GM21737 (cell line): ENCODE measurements around the gene PRAC1.

Experiments used
- ATAC-seq: cut with Tn5 transposase; IDR thresholded peaks from one replicate; pipeline ENCODE4 v1.9.1; 2021; ENCODE audit warnings: mild to moderate bottlenecking, moderate library complexity; ENCODE audit not compliant: unreplicated experiment

The PRAC1 gene

DNA sequence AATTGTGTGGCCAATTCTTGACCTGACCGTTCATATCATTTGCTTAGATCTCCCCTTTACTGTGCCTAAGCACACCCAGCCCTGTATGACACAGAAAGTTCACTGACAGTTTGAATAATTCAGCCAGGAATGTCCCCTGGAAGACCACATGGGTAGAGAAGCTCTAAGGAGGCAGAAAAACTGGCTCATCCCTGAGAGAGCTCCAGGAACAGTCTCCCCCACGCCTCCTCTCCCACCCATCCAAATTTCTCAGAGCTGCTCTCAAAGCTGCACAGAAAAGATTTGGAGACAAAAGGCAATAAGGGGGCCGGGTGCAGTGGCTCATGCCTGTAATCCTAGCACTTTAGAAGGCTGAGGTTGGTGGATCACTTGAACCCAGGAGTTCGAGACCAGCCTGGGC, 11.2 kb downstream of the PRAC1 start:
- no peak for ATAC-seq

DNA sequence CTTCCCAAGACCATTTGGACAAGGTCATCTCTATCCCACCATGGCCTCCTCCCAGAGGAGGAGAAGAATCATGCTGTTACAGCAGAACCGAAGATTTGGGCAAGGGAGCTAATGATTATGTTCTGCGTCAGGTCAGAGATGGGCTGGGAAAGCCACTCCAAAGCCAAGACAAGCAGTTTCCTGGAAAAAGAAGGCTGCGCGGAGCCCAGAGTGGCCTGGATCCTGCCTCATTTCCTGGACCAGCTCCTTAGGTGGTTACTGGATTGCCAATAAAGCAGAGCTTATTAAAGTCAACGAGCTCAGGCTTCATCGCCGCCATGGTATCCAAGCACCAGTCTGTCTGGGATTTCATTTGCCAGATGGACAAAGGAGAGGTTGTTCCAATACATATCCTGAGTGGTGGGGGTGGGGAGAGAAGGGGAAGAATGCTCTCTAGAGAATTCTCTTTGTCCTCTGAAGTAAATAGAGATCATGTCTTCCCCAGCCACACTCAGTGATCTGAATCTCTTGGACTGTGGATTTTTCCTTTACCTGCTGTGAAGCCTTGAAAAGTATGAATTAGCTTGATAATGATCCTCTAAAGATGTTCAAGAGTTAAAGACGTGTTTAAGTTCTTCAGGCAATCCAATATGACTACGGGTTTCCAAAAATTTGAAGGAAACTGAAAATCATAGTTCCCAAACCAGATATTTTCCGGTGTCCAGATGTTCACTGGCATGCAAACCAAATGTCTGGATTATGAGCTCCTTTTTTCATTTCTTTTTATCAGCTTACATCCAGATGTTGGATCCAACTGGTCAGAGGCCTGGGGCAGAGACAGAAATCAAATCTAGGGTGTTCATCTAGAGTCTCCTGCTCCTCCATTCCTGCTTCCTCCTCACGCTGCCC, 17.7 kb downstream of the PRAC1 start:
- no peak for ATAC-seq

DNA sequence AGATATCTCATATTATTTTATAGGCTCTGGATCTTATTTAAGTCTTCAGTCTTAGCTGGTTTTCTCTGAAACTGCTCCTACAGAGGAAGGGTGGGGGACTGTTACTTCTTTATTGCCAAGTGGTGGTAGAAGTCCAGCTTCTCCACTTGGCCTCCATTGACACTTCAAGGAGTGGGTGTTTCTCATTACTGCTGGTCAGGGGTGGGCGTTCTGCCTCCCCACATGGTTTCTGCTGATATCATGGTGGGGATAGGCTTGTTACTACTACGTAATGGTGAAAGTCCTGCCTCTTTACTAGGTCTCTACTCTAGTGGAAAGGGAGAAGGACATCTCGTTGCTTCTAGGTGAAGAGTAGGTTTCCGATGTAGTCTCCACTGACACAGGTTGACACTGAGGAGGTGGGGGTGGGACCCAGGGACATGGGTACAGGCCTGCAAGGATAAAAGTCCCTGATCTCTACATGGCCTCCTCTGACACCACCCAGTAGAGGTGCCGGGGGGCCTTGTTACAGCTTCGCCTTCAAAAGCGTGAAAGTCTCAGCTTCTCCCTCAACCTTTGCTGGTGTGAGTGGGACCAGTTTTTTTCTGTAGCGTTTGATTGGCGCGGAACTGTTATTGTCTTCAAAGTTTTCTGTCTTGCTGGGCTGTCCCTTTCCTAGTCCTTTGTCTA, 20.3 kb downstream of the PRAC1 start:
- ATAC-seq, result no peak

DNA sequence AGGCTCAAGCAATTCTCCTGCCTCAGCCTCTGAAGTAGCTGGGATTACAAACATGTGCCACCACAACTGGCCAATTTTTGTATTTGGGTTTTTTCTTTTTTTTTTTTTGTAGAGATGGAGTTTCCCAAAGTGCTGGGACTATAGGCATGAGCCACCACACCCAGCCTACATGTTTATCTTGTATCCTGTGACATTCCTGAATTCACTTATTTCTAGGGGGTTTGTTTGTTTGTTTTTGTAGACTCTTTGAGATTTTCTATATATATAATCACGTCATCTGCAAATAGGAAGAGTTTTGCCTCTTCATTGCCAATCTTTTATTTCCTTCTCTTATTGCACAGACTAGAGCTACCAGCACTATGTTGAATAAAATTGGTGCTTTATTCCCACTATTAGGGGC, 29.1 kb downstream of the PRAC1 start:
- no peak for ATAC-seq

DNA sequence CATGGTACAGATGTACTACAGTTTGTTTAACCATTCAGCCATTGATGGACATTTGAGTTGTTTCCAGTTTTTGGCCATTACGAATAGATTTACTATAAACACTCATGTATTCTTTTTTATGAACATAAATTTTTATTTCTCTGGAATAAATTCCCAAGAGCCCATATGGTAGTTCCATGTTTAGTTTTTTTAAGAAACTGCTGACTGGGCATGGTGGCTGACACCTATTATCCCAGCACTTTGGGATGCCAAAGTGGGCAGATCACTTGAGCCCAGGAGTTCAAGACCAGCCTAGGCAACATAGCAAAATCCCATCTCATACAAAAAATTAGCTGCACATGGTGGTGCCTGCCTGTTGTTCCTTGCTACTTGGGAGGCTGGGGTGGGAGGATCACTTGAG, 30.3 kb downstream of the PRAC1 start:
- ATAC-seq, result no peak

DNA sequence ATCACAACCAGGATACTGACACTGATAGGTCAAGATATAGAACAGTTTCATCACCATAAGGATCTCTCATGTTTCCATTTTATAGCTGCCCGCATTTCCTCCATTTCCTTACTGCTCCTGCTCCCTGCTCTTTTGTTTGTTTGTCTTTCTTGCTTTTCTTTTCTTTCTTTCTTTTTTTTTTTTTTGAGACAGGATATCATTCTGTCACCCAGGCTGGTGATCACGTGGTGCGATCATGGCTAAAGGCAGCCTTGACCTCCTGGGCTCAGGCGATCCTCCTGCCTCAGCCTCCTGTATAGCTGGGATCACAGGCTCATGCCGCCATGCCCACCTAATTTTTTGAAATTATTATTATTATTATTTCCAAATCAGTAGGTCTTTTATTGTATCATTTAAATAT, 31.7 kb downstream of the PRAC1 start:
- ATAC-seq, result no peak

DNA sequence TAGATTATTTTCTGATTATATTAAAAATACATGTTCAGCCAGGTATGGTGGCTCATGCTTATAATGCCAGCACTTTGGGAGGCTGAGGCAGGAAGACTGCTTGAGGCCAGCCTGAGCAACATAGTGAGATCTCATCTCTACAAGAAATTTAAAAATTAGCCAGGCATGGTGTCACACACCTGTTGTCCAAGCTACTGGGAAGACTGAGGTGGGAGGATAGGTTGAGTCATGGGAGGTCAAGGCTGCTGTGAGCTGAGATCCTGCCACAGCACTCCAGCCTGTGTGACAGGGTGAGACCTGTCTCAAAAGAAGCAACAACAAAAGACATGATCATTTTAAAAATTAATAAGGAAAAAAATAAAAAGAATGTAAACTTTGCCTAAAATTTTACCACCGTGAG, 40.7 kb downstream of the PRAC1 start:
- no peak for ATAC-seq

DNA sequence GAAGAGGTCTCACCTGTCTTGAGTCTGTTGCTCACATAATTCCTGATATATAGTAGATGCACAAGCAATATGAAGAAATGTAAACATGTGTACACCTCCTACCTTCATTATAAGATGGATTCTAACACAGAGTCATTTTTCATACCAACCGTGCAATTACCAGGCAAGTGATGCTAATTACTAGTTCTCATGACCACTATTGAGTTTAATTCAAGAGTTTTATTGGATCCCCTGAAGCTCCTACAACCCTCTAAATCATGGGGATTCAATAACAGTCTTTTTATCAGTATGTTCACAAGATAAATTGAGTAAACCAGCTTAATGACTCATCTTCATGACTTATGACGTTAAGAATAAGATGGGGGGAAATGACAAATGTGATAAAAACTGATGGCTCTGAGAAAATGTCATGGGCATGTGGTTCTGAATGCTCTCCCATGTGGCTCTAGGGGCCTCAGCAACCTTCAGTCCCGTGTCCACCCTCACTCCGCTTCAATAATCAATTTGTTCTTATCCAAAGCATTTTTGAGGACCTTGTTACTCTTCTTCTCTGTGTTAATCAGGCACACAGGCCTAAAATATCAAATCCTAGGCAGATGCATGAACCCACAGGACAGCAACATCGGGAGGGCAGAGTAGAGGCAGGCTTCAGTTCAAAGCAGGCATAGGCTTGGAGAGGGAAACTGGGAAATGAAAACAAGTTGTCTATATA, 42.8 kb downstream of the PRAC1 start:
- ATAC-seq, result no peak

DNA sequence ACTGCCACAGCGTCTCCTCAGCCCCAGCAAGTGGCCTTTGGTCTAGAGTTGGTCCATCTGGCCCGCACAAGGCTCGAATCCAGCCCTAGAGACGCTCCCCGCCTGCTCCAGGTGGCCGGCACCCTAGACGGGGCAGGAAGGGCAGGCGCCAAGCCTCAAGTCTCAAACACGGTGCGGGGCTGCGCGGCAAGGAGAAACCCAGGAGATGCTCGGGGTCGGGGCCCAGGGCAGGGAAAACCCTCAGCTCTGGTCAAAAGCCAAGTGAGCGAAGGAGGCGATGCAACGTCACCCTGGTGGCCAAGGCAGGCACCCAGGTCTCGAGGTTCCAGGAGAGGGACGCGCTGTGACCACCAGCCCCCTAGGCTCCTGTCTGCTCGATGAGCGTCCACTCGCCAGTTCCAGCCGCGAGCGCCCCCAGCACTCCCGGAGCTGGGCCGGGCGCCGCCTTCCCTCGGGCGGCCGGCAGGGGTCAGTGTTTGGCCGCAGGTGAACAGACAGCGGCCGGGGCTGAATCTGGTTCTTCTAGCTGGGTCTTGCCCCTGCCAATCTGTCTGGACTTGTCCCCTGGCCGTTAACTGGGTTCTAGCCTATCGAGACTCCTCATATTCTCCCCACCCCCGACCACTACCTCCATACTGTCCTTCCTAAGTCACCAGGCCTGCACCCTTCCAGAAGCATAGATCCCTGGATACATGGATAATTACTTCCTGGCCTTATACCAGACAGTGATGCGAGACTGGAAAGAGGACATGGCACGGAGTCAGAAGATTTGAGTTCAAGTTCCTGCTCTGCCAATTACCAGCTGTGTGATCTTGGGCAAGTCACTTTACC, 44.0 kb downstream of the PRAC1 start:
- no peak for ATAC-seq

DNA sequence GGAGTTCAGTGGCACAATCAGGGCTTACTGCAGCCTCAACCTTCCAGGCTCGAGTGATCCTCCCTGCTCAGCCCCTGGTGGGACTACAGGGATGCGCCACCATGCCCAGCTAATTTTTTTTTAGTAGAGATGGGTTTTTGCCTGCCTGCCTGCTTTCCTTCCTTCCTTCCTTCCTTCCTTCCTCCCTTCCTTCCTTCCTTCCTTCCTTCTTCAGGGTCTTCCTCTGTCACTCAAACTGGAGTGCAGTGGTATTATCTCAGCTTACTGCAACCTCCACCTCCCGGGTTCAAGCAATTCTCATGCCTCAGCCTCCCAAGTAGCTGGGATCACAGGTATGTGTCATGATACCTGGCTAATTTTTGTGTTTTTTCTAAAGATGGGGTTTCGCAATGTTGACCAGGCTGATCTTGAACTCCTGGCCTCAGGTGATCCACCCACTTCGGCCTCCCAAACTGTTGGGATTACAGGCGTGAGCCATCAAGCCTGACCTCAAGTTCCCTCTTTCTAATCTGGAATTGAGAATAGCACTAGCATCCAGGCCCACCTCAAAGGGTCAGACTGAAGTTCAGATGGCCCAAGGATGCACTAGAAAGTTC, 45.3 kb downstream of the PRAC1 start:
- ATAC-seq, result no peak

DNA sequence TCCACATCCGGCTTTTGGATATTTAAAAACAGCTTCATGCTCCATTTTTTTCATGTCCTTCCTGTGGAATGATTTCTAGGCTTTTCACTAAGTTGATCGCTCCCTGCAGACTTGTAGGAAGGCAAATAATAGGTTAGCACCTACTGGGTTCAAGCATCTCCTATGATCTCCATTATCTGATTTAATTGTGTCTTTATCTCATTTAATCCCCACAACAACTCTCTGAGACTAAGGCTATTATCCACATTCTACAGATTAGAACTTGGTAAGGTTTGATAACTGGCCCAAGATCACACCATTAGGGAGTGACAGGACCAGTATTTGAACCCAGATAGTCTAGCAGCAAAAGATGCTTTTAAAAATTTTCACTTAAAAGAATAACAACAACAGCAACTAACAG, 50.0 kb downstream of the PRAC1 start:
- no peak for ATAC-seq
